Loucy (cell line): Measurements from ENCODE around the gene MARVELD2.

Source experiments
- CTCF ChIP-seq: fragments of 200-600 bp; sonication (generic); conservative IDR thresholded peaks from 2 replicates; pipeline ENCODE4 v1.5.1; 2014; ENCODE audit warnings: mild to moderate bottlenecking, antibody characterized with exemption, low read length
- EZH2phosphoT487 ChIP-seq: fragments of 200-600 bp; IDR thresholded peaks from 2 replicates; pipeline ENCODE4 v1.6.1; 2018; ENCODE audit warnings: antibody characterized with exemption, mild to moderate bottlenecking, moderate library complexity, borderline replicate concordance

GRCh38 chr5:69369340-69370121 lies 45.4 kb upstream of the MARVELD2 start, which contains the start of the genes AK6, RAD17 and TAF9:
- no peak for TF ChIP-seq CTCF
- no peak for TF ChIP-seq EZH2phosphoT487
